GM23338 (cell line): ENCODE results near the gene TNNI2. TPM values are rescaled to one million over a fixed set of nuclear protein-coding genes. Genes with fewer than 3 reads are reported as not detected.

Experiments
- ATAC-seq: fragments of 200-7000 bp; cut with Tn5 transposase; 3 replicates; pipeline ENCODE4 v1.9.1; 2020
- DNase-seq: peaks from one replicate; pipeline ENCODE4 v3.0.0-alpha.2; 2015; ENCODE audit warnings: low spot score
- H2AFZ ChIP-seq: fragments of 200-600 bp; sonication (generic); 2 replicates; pipeline ENCODE4 v1.8.0; 2016; ENCODE audit warnings: antibody characterized with exemption, mild to moderate bottlenecking, moderate library complexity
- H3F3A ChIP-seq: fragments of 200-600 bp; sonication (generic); replicated peaks from 2 replicates; pipeline ENCODE4 v1.8.0; 2017; ENCODE audit warnings: antibody characterized with exemption, mixed run types, low read depth
- H3K27ac ChIP-seq: fragments of 200-600 bp; sonication (generic); 2 replicates; pipeline ENCODE4 v1.6.1; 2016; ENCODE audit warnings: low read depth
- H3K27me3 ChIP-seq: fragments of 200-600 bp; sonication (generic); 2 replicates; pipeline ENCODE4 v1.8.0; 2016; ENCODE audit warnings: mild to moderate bottlenecking, mixed run types, moderate library complexity; ENCODE audit not compliant: insufficient read depth
- H3K36me3 ChIP-seq: fragments of 200-600 bp; sonication (generic); 2 replicates; pipeline ENCODE4 v1.8.0; 2016; ENCODE audit warnings: mild to moderate bottlenecking; ENCODE audit not compliant: insufficient read depth
- H3K4me1 ChIP-seq: fragments of 200-600 bp; sonication (generic); 2 replicates; pipeline ENCODE4 v1.8.0; 2016; ENCODE audit warnings: mild to moderate bottlenecking, moderate library complexity; ENCODE audit not compliant: insufficient read depth
- H3K4me2 ChIP-seq: fragments of 200-600 bp; sonication (generic); 2 replicates; pipeline ENCODE4 v1.7.1; 2017; ENCODE audit warnings: mixed run types
- H3K4me3 ChIP-seq: fragments of 200-600 bp; sonication (generic); 2 replicates; pipeline ENCODE4 v1.6.1; 2016; ENCODE audit warnings: mixed run types
- H3K79me2 ChIP-seq: fragments of 200-600 bp; sonication (generic); replicated peaks from 2 replicates; pipeline ENCODE4 v1.8.0; 2017; ENCODE audit warnings: mild to moderate bottlenecking; ENCODE audit not compliant: insufficient read depth
- H3K9me2 ChIP-seq: fragments of 200-600 bp; sonication (generic); 2 replicates; pipeline ENCODE4 v1.8.0; 2017; ENCODE audit not compliant: insufficient read depth
- H4K20me1 ChIP-seq: fragments of 200-600 bp; sonication (generic); replicated peaks from 2 replicates; pipeline ENCODE4 v1.8.0; 2017; ENCODE audit warnings: mild to moderate bottlenecking; ENCODE audit not compliant: insufficient read depth
- H3K27ac Mint-ChIP-seq: 2 replicates; pipeline ENCODE4 v1.8.0; 2020; ENCODE audit warnings: inconsistent platforms, mild to moderate bottlenecking, moderate library complexity, mixed read lengths
- H3K27me3 Mint-ChIP-seq: 3 replicates; pipeline ENCODE4 v1.8.0; 2022; ENCODE audit warnings: low read depth, mild to moderate bottlenecking, moderate library complexity, mixed read lengths, inconsistent platforms; ENCODE audit not compliant: insufficient read depth, poor library complexity
- H3K36me3 Mint-ChIP-seq: 3 replicates; pipeline ENCODE4 v1.8.0; 2021; ENCODE audit warnings: low read depth, mild to moderate bottlenecking, inconsistent platforms, moderate library complexity, mixed read lengths
- H3K4me1 Mint-ChIP-seq: 3 replicates; pipeline ENCODE4 v1.8.0; 2020; ENCODE audit warnings: mild to moderate bottlenecking, inconsistent platforms, mixed read lengths
- H3K4me3 Mint-ChIP-seq: 3 replicates; pipeline ENCODE4 v1.8.0; 2021; ENCODE audit warnings: moderate library complexity, mild to moderate bottlenecking, inconsistent platforms, mixed read lengths
- H3K9me3 Mint-ChIP-seq: 3 replicates; pipeline ENCODE4 v1.8.0; 2020; ENCODE audit warnings: moderate library complexity, mild to moderate bottlenecking, inconsistent platforms, mixed read lengths
- CREB1 ChIP-seq: fragments of 250-450 bp; sonication (Bioruptor Pico); IDR thresholded peaks from 2 replicates; pipeline ENCODE4 v1.5.0; 2020; ENCODE audit warnings: low read depth, mild to moderate bottlenecking, moderate library complexity
- EZH2 ChIP-seq: fragments of 200-600 bp; sonication (generic); IDR thresholded peaks from one replicate; pipeline ENCODE4 v1.8.0; 2017; ENCODE audit warnings: antibody characterized with exemption, mild to moderate bottlenecking, low read depth; ENCODE audit not compliant: unreplicated experiment
- EZH2phosphoT487 ChIP-seq: fragments of 200-600 bp; sonication (generic); IDR thresholded peaks from one replicate; pipeline ENCODE4 v1.8.1; 2018; ENCODE audit warnings: antibody characterized with exemption; ENCODE audit not compliant: unreplicated experiment
- JUNB ChIP-seq: IDR thresholded peaks from one replicate; pipeline ENCODE4 v1.6.1; 2016; ENCODE audit warnings: antibody characterized with exemption; ENCODE audit not compliant: unreplicated experiment
- NANOG ChIP-seq: IDR thresholded peaks from 2 replicates; pipeline ENCODE4 v1.6.1; 2016; ENCODE audit warnings: antibody characterized with exemption, borderline replicate concordance
- POLR2AphosphoS5 ChIP-seq: IDR thresholded peaks from 2 replicates; pipeline ENCODE4 v1.6.1; 2016; ENCODE audit warnings: antibody characterized with exemption, low read depth
- STAT1 ChIP-seq: IDR thresholded peaks from one replicate; pipeline ENCODE4 v1.6.1; 2016; ENCODE audit warnings: antibody characterized with exemption; ENCODE audit not compliant: unreplicated experiment
- ZNF114 ChIP-seq: fragments of 250-450 bp; sonication (Bioruptor Pico); IDR thresholded peaks from 2 replicates; pipeline ENCODE4 v1.5.0; 2020; ENCODE audit warnings: mild to moderate bottlenecking, moderate library complexity
- ZNF331 ChIP-seq: fragments of 250-450 bp; sonication (Bioruptor Pico); IDR thresholded peaks from 2 replicates; pipeline ENCODE4 v1.5.0; 2020; ENCODE audit warnings: low read depth, mild to moderate bottlenecking, moderate library complexity
- polyA plus RNA-seq: library from polyadenylated mRNA; unstranded; fragments of >200 nt; fragmentation: Nextera tagmentation; extraction: Ambion mirVana; gene quantifications from 2 replicates; pipeline ENCODE4 v1.2.1, GENCODE V29; 2016
- total RNA-seq: library from RNA; depleted of rRNA; stranded (reverse); fragments of >200 nt; shearing (Covaris generic); gene quantifications from 2 replicates; pipeline ENCODE4 v1.2.3, GENCODE V29; 2014
- TF ChIP-seq, protein P1 (sequence below): IDR thresholded peaks from 2 replicates; pipeline ENCODE4 v1.6.1; 2016; ENCODE audit warnings: antibody characterized with exemption
- TF ChIP-seq, protein P2 (sequence below), 2 experiments: fragments of 200-600 bp in 1 of 2; sonication (generic) in 1 of 2; conservative IDR thresholded peaks; 2 replicates each; pipeline versions ENCODE4 v1.5.1 to v1.6.1; 2016 to 2017; ENCODE audit warnings: antibody characterized with exemption in 2 of 2, low read depth in 2 of 2, mild to moderate bottlenecking in 2 of 2, moderate library complexity in 1 of 2
- TF ChIP-seq, protein P3 (sequence below): IDR thresholded peaks from one replicate; pipeline ENCODE4 v1.6.1; 2018; ENCODE audit warnings: antibody characterized with exemption; ENCODE audit not compliant: unreplicated experiment
- TF ChIP-seq, protein P4 (sequence below): fragments of 250-450 bp; sonication (Bioruptor Pico); IDR thresholded peaks from 2 replicates; pipeline ENCODE4 v1.5.0; 2020; ENCODE audit warnings: mild to moderate bottlenecking, moderate library complexity

The TNNI2 gene
- total and polyA plus RNA-seq, 2 experiments from 2014 or later: not detected

DNA sequence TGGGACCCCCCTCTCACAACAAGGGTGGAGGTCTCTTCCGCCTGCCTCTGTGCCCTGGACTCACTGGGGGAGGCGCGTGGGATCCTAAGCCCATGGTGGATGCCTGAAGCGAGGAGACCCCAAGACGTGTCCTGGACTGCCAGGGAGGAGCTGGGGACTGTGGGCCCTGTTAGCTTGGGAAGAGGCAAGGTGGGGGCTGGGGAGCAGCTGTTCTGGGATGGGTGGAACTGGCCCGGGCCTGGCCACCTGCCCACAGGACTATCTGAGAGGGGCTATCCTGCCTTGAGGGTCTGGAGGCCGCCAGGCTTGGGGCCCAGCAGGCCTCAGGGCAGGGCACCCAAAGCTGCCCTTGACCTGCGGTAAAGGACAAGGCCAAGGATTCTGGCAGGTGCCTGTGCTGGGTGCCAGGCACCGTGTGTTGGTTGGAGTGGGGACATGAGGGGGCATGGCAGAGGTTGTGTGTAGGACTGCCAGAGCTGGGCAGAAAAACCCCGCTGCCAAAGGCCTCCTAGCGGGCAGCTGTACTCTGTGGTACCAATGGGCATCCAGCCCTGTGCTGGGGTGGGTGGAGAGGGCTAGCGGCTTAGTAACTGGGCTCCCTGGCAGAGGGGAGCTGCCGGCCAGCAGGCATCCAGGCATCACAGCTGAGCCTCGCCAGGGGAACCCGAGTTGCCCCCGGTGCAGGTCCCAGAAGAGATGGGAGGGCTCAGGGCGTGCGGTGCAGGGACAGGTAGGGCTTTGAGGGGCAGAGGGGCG lies 14.8 kb downstream of the TNNI2 start:
- no peaks in the 10 kb centered on the region for H3K36me3 Mint-ChIP-seq
- Histone ChIP-seq H3K27me3 (no peaks in the 10 kb centered on the region), H3F3A (no peaks in the 10 kb centered on the region), H3K9me2 (no peaks in the 10 kb centered on the region), H3K27ac (no peak overlapping the region), H3K4me3 (no peak overlapping the region), H3K79me2 (no peaks in the 10 kb centered on the region), H4K20me1 (no peaks in the 10 kb centered on the region), H2AFZ (no peak overlapping the region), H3K36me3 (no peaks in the 10 kb centered on the region), H3K4me1 (no peaks in the 10 kb centered on the region), H3K4me2 (no peak overlapping the region)
- H3K4me3 Mint-ChIP-seq: no peak overlapping the region
- peaks cover 4% of the 10 kb centered on the region for H3K27me3 Mint-ChIP-seq
- ATAC-seq: no peak
- H3K4me1 Mint-ChIP-seq: no peaks in the 10 kb centered on the region
- H3K9me3 Mint-ChIP-seq: no peaks in the 10 kb centered on the region
- H3K27ac Mint-ChIP-seq: no peak overlapping the region
- no peak for DNase-seq
- TF ChIP-seq, protein P1, sequence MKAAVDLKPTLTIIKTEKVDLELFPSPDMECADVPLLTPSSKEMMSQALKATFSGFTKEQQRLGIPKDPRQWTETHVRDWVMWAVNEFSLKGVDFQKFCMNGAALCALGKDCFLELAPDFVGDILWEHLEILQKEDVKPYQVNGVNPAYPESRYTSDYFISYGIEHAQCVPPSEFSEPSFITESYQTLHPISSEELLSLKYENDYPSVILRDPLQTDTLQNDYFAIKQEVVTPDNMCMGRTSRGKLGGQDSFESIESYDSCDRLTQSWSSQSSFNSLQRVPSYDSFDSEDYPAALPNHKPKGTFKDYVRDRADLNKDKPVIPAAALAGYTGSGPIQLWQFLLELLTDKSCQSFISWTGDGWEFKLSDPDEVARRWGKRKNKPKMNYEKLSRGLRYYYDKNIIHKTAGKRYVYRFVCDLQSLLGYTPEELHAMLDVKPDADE: no peak
- TF ChIP-seq ZNF114 (CRISPR knock-in tag) (no peak), STAT1 (no peak), EZH2phosphoT487 (no peak), ZNF331 (no peak), CREB1 (CRISPR knock-in tag) (no peak), JUNB (no peak), EZH2 (no peak), POLR2AphosphoS5 (no peak), NANOG (no peak)
- TF ChIP-seq, protein P2, sequence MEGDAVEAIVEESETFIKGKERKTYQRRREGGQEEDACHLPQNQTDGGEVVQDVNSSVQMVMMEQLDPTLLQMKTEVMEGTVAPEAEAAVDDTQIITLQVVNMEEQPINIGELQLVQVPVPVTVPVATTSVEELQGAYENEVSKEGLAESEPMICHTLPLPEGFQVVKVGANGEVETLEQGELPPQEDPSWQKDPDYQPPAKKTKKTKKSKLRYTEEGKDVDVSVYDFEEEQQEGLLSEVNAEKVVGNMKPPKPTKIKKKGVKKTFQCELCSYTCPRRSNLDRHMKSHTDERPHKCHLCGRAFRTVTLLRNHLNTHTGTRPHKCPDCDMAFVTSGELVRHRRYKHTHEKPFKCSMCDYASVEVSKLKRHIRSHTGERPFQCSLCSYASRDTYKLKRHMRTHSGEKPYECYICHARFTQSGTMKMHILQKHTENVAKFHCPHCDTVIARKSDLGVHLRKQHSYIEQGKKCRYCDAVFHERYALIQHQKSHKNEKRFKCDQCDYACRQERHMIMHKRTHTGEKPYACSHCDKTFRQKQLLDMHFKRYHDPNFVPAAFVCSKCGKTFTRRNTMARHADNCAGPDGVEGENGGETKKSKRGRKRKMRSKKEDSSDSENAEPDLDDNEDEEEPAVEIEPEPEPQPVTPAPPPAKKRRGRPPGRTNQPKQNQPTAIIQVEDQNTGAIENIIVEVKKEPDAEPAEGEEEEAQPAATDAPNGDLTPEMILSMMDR (conservative IDR thresholded peaks at IDR 0.05; ENCODE audit: low read depth in 2 of 2): no peak
- TF ChIP-seq, protein P3, sequence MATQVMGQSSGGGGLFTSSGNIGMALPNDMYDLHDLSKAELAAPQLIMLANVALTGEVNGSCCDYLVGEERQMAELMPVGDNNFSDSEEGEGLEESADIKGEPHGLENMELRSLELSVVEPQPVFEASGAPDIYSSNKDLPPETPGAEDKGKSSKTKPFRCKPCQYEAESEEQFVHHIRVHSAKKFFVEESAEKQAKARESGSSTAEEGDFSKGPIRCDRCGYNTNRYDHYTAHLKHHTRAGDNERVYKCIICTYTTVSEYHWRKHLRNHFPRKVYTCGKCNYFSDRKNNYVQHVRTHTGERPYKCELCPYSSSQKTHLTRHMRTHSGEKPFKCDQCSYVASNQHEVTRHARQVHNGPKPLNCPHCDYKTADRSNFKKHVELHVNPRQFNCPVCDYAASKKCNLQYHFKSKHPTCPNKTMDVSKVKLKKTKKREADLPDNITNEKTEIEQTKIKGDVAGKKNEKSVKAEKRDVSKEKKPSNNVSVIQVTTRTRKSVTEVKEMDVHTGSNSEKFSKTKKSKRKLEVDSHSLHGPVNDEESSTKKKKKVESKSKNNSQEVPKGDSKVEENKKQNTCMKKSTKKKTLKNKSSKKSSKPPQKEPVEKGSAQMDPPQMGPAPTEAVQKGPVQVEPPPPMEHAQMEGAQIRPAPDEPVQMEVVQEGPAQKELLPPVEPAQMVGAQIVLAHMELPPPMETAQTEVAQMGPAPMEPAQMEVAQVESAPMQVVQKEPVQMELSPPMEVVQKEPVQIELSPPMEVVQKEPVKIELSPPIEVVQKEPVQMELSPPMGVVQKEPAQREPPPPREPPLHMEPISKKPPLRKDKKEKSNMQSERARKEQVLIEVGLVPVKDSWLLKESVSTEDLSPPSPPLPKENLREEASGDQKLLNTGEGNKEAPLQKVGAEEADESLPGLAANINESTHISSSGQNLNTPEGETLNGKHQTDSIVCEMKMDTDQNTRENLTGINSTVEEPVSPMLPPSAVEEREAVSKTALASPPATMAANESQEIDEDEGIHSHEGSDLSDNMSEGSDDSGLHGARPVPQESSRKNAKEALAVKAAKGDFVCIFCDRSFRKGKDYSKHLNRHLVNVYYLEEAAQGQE: no peak
- TF ChIP-seq, protein P4, sequence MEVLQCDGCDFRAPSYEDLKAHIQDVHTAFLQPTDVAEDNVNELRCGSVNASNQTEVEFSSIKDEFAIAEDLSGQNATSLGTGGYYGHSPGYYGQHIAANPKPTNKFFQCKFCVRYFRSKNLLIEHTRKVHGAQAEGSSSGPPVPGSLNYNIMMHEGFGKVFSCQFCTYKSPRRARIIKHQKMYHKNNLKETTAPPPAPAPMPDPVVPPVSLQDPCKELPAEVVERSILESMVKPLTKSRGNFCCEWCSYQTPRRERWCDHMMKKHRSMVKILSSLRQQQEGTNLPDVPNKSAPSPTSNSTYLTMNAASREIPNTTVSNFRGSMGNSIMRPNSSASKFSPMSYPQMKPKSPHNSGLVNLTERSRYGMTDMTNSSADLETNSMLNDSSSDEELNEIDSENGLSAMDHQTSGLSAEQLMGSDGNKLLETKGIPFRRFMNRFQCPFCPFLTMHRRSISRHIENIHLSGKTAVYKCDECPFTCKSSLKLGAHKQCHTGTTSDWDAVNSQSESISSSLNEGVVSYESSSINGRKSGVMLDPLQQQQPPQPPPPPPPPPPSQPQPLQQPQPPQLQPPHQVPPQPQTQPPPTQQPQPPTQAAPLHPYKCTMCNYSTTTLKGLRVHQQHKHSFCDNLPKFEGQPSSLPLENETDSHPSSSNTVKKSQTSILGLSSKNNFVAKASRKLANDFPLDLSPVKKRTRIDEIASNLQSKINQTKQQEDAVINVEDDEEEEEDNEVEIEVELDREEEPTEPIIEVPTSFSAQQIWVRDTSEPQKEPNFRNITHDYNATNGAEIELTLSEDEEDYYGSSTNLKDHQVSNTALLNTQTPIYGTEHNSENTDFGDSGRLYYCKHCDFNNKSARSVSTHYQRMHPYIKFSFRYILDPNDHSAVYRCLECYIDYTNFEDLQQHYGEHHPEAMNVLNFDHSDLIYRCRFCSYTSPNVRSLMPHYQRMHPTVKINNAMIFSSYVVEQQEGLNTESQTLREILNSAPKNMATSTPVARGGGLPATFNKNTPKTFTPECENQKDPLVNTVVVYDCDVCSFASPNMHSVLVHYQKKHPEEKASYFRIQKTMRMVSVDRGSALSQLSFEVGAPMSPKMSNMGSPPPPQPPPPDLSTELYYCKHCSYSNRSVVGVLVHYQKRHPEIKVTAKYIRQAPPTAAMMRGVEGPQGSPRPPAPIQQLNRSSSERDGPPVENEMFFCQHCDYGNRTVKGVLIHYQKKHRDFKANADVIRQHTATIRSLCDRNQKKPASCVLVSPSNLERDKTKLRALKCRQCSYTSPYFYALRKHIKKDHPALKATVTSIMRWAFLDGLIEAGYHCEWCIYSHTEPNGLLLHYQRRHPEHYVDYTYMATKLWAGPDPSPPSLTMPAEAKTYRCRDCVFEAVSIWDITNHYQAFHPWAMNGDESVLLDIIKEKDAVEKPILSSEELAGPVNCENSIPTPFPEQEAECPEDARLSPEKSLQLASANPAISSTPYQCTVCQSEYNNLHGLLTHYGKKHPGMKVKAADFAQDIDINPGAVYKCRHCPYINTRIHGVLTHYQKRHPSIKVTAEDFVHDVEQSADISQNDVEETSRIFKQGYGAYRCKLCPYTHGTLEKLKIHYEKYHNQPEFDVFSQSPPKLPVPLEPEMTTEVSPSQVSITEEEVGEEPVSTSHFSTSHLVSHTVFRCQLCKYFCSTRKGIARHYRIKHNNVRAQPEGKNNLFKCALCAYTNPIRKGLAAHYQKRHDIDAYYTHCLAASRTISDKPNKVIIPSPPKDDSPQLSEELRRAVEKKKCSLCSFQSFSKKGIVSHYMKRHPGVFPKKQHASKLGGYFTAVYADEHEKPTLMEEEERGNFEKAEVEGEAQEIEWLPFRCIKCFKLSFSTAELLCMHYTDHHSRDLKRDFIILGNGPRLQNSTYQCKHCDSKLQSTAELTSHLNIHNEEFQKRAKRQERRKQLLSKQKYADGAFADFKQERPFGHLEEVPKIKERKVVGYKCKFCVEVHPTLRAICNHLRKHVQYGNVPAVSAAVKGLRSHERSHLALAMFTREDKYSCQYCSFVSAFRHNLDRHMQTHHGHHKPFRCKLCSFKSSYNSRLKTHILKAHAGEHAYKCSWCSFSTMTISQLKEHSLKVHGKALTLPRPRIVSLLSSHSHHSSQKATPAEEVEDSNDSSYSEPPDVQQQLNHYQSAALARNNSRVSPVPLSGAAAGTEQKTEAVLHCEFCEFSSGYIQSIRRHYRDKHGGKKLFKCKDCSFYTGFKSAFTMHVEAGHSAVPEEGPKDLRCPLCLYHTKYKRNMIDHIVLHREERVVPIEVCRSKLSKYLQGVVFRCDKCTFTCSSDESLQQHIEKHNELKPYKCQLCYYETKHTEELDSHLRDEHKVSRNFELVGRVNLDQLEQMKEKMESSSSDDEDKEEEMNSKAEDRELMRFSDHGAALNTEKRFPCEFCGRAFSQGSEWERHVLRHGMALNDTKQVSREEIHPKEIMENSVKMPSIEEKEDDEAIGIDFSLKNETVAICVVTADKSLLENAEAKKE (CRISPR knock-in tag): no peak
